IPS DF 4.7 (cell line): Measurements from ENCODE around the gene FAM180B.

Experiments
- DNase-seq: peaks from one replicate; pipeline ENCODE4 v3.0.0-alpha.2; 2013; ENCODE audit warnings: low spot score; ENCODE audit errors: extremely low read depth

FAM180B gene

DNA sequence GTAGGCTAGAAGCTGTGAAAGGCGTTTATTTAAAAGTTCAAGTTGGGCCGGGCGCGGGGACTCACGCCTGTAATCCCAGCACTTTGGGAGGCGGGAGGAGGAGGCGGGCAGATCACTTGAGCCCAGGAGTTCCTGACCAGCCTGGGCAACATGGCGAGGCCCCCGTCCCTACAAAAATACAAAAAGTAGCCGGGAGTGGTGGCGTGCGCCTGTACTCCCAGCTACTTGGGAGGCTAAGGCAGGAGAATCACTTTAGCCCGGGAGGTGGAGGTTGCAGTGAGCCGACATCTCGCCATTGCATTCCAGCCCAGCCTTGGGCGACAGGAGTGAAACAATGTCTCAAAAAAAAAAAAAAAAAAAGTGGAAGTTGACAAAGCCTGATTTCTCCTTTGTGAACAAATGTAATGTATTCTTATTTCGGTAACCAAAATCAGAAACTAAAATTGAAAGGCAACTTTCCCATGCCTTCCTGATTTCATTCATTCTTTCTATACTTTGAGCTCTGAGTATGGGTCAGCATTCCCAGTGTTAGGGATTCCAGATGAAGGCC, 20.3 kb upstream of the FAM180B start:
- no peak for DNase-seq

- DNase-seq, result no peak
These were observed 16.8 kb upstream of the FAM180B start for GRCh38 chr11:47569646-47570045.

DNA sequence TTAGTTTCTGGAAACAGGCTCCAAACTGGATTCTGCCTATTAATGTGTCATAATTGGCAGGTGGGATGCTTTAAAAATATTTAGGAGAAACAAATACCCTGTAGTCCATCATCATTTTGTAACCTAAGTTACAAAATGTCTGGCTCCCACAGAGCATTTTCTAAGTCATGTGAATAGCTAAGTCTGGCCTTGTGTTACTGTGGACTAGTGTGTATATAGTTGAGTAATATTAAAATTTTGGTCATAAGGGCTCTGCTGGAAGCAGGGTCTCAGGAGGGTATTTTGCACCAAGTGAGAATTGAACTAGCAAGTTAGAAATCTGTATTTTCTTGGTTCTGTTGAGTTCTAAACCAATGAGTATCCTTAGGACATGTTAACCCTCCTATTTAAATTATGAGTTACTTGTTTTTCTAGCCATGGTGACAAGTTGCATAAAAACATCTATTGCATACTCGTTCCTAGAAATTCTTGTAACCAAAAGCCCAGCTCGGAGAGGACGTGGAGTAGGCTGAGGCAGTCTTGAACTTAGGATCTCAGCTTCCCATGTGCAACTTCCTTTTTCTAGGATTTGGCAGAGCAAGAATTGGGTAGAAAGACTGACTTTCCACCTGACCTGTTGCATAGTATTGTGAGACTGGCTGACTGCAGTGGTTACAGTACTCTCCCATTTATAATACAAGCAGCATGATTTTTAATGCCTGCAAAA, 15.7 kb upstream of the FAM180B start:
- DNase-seq, result no peak

- no peak for DNase-seq
These were observed 15.1 kb upstream of the FAM180B start for GRCh38 chr11:47571357-47571729.

DNA sequence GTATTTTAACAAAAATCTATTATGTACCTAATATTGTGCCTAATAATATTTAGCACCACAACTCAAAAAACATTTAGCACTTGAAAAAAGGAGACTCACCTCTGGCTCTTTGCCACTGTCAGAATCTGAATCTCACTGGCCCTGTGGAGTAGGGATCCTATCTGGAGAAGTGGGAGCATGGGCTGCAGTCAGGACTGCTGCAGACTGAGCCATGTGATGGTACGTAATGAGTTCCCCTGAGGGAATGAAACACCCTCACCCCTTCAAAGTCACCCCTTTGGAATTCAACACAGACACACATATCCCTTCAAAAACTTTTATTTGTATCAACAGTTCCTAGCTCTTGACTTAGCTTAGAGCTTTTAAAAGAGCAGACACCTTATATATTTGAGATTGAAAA, 14.6 kb upstream of the FAM180B start:
- no peak for DNase-seq

GRCh38 chr11:47572715-47573255, 13.7 kb upstream of the FAM180B start:
- DNase-seq, result no peak

DNA sequence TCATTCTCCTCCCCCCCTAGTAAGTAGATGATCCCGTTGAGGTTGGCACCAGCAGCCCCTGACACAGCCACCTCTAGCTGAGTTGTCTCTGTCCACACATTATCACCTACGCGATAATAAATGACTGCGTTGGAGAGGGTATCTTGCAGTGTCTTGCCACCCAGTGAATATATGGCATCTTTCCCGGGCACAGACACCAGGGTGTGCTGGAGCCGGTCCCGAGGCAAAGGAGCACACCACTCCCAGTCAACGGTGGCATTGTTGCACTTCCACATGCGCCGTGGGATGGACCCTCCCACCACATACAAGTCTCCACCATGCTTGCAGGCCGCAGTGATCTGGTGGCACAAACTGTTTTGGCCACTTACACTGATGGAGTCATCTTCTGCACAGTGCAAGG, 13.2 kb upstream of the FAM180B start:
- no peak for DNase-seq

DNA sequence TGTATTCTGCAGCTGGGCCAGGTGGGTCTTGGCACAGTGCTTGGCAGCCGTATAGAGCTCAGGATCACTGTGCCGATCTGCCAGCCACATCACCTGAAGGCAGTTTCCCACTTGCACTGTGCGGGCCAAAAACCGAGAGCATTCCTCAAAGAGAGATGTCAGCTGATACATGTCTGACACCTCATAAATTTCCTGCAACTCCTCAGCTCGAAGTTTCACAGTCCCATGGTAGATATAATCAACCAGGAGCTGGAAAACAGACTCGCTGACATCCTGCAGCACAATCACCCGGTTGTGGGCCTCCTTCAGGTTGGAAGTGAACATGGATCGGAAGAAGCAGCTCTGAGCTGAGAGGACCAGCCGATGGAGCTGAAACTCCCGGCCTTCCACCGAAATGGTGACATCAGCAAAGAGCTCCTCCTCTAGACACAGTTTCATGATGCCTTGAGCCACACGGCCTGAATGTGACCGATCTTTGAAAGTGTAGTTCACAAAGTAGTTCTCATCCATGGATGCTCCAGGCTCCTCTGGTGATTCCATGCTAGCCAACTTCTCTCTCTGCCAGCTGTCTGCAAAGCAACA, 8.9 kb upstream of the FAM180B start:
- DNase-seq, result no peak

DNA sequence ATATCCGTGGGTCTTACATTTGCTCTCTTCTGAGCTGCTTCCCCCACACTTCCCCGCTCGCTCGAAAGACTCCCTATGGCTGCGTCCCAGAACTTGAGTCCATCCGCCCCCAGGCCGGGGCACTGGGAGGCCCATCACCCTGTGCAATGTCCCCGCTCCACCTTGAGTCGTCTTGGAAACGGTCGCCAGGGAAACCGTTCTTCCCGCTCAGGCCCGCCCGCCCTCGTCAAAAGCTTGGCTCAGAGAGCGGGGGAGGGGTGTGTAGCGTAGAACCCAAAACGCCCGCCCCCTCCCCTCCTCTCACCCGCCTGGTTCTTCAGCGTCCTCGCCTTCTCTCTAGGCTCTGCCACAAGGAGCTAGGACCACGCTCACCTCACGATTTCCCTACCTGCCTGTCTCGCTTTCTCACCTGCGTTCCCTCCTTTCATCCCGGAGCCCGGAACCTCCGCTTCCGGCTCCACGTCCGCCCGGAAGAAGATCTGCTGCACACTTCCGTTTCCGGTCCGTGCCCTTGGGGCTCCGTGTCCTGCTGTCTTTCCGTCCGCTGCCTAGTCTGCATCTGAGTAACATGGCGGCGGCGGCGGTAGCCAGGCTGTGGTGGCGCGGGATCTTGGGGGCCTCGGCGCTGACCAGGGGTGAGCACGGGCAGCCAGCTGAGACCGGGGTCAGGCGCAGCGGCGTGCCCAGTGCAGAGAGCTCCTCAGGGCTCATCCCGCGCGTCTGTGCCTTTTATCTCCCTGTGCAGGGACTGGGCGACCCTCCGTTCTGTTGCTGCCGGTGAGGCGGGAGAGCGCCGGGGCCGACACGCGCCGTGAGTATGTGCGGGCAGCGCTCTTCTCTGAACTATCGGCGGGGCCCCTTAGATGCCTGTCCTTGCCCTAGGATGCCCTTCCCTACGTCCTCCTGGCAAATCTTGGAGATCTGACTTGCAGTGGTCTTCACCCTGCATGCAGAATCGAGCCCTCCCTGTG, 7.7 kb upstream of the FAM180B start, which contains the start of the genes KBTBD4 and NDUFS3:
KBTBD4 (minus strand) TSS at position 447 of the 971 bp plus-strand sequence; CDS start at position 428, 19 bp downstream.
NDUFS3 (plus strand) TSS at position 551 of the 971 bp plus-strand sequence; CDS start at position 569, 18 bp downstream.
- DNase-seq, result no peak

- DNase-seq, result no peak
These were observed 2.6 kb upstream of the FAM180B start for GRCh38 chr11:47583844-47584243.

DNA sequence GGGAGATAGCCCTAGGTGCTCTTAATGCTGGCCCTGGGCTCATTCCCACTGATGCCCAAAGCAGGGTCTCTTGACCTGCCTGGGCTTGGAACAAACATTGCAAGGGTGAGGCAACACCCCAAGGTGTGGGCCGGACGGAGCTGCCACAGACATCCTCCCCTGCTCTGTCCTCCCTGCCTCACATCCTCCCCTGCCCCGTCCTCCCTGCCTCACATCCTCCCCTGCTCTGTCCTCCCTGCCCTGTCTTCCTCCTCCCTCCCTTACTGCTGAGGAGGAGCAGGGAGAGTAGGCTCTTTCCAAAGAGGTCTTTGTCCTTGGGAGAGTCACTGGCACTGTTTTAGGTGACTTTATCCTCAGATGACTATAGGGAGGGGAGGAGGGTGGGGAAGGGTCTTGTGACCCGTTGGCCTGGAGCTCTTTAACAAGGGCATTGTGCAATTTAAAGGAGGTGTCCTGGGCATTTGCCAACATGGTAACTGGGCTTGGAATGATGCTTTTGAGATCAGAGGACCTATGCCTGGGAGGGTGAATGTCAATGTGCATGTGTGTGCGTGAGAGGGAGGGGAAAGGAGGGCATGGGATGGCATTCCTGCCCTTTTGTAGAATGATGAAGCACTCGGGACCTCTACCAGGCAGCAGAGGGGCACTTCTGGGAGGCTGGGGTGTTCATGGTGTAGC, 700 bp downstream of the FAM180B start:
- DNase-seq, result no peak

DNA sequence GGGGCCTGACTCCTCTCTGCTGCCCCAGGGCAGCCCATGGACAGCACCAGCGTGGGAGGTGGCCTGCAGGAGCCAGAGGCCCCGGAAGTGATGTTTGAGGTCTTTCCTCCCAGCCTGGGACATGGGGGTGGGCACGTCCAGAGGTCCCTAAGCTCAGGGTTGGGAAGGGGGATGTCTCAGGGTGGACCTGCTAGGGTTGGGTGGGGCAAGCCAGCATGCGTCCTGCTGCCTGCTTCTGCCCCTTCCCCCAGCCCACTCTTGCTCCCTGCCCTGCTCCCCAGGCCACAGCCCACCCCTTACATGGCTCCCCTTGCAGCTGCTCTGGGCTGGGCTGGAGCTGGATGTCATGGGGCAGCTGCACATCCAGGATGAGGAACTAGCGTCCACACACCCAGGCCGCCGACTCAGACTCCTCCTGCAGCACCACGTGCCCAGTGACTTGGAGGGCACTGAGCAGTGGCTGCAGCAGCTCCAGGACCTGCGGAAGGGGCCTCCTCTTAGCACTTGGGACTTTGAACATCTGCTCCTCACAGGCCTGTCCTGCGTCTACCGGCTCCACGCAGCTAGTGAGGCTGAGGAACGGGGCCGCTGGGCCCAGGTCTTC, 1.3 kb downstream of the FAM180B start:
- no peak for DNase-seq

DNA sequence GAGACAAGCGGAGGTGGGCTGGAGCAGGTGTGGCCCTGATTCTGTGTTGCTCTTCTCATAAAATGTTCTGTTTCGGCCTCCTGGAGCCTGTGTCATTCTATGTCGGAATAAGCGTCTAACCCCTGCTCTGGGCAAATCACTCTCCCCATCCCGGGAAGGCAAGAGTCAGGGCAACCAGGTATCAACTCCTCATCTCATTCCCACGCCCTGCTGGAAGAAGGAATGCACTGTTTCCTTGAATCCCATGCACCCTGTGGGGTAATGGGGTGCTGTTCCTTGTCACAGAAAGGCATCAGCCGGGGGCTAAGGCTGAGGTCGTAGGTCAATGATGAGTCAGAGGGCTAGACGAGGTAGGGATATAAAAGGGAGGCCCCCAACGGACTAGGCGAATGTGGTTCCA, 2.6 kb downstream of the FAM180B start:
- no peak for DNase-seq

GRCh38 chr11:47589584-47589976, 3.1 kb downstream of the FAM180B start:
- no peak for DNase-seq

DNA sequence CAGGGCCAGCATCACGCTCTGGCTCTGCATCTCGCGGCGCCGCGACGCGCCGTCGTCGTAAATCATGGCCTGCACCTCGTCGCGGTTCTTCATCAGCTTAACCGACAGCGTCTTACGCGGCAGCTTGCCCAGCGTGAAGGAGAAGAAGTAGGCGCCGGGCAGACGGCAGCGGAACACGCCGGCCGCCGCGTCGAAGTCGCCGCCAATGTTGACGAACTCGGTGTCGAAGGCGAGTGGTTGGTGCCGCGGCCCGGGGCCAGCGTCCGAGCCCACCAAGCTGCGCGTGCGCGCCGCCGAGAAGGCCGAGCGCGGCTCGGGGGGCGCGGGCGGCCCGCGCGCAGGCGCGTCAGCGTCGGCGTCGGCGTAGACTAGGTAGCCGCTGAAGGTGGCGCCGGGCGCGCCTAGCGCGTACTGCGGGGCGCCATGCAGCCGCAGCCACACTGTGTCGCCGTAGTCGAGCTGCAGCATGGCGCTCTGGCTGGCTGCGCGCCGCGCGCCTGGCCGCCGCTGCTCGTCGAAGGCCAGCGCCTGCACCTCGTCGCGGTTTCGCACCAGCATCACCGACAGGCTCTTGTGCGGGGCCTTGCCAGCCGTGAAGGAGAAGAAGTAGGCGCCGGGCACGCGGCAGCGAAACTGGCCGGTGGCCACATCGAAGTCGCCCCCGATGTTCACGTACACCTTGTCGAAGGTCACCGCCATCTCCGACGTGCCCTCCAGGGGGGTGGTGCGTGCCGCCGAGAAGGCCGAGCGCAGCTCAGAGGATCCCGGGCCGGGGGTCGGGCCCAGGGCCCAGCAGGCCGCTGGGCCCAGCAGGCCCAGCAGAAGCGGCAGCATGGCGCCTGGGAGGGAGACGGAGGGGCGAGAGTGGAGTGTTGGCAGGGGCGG, 3.7 kb downstream of the FAM180B start:
- DNase-seq, result no peak

- no peak for DNase-seq
These were observed 5.3 kb downstream of the FAM180B start for GRCh38 chr11:47591764-47592163.

DNA sequence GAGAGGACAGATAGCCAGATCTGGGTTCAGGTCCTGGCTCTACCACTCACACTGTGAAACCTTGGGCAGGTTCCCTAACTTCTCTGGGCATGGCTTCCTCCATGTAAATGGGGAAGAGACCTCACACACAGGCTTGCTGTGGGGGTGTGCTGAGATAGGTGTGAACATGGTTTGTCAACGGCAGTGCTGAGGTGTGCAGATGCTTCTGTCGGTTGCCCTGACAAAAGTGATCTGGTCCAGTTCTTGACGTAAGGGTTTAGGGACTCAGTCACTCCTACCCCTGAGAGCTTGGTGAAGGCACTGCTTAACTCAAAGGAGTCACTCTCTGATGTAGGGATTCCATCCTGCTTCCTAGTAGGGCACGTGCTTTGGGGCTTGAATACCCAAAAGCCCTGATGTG, 5.8 kb downstream of the FAM180B start:
- DNase-seq, result no peak

DNA sequence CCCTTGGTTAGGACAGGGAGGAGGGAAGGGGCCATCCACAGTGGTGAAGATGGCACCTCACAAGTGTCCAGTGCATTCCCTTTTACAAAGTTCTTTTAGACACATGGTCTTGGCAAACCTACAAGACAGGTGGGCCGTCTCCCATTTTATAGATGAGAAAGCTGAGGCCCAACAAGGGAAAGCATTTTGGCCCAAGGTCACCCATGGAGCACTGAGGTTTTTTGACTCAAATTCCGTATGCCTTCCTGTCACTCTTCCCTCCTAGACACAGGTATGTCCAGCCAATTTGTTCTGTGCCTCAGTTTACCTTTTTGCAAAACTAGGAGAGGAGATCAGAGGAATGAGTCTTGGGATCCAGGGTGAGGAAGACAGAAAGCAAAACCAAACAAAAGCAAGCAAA, 6.5 kb downstream of the FAM180B start:
- DNase-seq, result no peak

DNA sequence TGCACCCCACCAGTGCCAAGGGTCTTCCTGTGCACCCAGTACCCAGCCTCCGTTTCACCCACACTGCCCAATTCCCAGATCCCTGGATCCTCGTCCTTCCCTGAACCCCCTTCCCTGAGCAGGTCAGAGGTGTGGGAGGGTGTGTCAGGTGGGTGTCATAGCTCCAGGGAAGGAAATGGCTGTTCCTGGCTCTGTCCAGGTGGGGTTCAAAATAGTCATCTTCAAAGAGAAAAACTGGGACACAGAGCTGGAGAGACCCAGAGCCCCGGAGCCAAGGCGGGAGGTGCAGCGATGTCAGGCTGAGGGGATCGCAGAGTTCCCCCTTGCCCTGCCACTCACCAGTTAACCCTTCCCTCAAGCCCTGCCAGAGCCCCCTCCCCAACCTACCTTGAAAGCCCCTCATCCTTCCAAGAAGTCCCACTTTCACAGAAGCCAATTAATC, 7.0 kb downstream of the FAM180B start:
- DNase-seq, result no peak
